GM18526 (cell line): ENCODE data around the gene DNM3.

Experiments used
- POLR2A ChIP-seq: IDR thresholded peaks from 3 replicates; pipeline ENCODE4 v1.6.1; 2011; ENCODE audit not compliant: insufficient read length; ENCODE audit errors: extremely low read depth

Gene DNM3

DNA sequence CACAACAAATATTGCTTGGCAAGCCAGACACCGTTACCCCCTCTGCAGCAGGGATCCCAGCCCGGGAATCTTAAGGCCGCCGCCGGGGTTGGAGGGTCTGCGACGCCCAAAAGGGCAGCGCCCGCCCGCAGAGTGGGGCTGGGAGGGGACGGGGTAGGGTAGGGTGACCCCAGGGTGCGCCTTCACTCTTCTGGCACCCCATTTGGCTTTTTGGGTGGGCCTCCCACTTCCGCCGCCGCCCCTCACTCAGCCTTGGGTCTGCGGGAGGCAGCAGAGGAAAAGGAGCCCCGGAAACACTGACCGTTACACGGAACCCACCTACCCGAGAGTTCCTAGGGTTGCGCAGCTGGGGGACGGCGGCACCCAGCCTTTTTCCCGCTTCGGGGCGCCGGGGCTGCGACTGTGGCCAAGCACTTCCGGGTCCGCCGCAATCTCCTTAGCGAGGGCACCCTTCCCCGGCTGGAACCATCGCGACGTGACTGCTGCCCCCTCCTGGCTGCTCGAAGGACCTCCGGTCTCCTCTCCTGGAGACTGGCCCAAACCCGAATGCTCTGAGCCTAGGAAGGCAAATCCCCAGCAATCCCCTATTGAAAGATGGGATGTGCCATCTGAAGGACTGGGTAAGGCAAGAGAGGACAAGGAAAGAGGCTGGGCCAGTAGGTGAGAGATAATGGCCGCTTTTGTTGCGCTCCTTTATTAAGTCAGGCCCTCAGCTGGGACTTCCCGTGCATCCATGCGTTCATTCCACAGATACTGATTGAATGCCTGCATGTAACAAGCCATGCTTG is 602.6 kb downstream of the DNM3 start, which contains the start of gene PIGC:
Gene PIGC, minus strand, starts transcription at position 404 of the 788 bp plus-strand sequence. CDS start 1,447 bp downstream, outside the sequence.
- peak; percentile 64 for TF ChIP-seq POLR2A

DNA sequence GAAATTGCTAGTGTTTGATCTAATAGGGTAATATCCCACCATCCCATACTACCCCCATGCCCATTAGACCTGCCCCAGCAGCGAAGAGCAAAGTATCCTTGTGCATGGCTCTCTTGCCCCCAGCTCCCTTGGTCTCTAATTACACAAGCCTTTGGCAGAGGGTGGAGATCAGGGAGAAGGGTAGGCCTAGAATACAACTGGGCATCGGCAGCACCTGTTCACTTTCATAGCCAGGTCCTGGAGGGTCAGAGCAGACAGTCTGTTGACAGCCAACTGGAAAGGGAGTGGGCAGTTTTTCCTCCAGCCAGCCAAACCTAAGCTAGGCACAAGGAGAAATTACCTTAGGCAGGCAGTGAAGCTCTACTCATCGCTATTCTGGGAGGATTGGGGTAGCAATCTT is 605.2 kb downstream of the DNM3 start:
- TF ChIP-seq POLR2A, result no peak

DNA sequence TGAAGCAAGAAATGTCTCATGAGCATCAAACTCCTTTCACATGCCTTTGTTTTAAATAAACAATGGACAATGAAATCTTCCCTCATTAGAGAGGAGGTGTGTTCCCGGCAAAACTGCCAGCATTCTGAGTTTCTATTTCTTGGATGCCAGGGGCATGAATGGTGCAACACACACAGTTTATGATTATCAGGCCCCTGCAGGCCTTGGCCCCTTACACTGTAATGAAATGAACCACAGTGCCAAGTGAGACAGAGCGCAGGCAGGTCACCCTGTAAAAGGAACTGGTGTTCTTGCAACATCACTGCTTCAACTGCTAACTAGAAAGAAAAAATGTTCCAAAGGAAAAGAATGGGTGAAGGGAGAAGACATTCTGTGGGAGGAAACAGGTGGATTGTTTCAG is 606.3 kb downstream of the DNM3 start:
- TF ChIP-seq POLR2A, result no peak

DNA sequence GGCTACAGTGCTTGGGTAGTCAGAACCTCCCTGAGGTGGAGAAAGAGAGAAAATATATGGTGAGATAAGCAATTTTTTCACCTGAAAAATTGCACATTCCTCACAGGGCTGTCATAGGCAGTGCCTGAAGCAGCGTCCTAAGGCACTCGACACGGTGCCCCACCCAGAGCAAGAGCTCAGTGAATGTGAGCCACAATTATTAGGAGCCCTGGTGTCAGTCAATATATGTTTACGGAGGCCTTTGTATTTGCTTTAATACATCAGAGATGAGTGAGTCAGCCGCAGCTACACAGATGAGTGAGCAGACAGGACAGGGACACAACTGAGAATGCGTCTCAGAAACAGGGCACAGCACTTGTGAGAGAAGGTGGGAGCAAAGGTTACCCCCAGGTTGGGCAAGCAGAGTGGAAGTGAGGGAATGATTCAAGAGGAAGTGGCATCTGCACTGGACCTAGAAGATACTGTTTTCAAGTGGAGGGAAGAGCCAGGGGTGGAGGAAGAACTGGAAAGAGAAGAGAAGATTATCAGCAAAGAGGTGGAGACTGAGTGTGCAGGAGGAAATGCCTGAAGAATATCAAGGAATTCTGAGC is 607.8 kb downstream of the DNM3 start:
- no peak for TF ChIP-seq POLR2A

DNA sequence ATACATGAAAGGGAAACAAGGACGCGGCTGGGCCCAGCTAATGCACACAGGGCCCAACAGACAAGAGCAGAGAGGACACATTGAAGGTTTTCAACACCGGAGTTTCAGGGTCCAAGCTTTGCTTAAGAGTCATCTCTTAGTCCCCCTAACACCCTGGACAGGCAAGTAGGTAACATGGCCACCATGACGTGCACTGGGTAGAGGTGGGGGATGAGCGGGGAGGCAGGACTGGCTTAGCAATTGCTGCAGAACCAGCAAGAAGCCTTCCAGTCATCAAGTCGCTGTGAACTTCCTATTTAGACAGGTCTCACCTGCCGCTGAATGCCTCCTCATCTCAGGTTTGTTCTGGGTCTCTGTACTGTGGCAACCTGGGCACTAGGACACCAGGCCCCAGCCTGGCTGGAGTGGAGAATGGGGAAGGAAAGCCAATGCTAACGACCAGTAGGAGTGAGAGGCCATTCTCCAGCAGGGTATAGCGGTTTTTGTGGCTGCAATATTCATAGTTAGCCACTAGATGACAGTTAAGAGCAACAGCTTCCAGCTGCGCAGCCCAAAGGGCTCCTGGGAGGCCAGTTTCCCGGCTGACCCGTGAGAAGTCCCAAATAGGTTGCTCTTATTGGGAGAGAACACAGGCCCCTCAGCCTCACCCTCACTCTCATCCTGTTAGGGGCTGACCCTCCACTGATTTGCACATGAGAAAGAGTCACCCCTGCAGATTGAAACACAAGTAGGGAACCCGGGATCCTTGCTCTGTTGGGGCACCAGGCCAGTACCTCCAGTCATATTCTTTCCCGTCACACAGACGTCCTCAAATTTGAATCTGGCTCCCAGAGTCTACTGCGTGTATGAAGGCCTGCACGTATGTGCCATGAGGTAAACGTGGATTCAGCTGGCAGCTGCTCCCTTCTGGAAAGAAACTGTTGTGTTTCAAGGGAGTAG is 608.6 kb downstream of the DNM3 start:
- TF ChIP-seq POLR2A, result no peak

DNA sequence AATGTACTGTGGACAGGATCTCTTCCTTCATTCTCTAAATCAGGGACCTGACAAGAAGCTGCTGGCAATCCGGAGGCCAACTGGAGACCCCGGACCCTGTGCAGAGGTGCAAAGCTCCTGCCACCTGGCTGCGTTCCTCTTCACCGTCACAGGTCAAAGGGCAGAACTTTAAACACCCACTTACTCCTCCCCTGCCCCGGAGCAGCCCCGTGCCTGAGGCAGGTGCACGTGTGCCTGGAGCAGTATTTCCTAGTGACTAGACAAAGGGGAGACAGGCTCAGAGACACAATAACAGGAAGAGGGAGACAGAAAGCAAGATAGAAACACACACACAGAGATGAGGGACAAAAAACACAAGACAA is 609.2 kb downstream of the DNM3 start:
- TF ChIP-seq POLR2A, result no peak

DNA sequence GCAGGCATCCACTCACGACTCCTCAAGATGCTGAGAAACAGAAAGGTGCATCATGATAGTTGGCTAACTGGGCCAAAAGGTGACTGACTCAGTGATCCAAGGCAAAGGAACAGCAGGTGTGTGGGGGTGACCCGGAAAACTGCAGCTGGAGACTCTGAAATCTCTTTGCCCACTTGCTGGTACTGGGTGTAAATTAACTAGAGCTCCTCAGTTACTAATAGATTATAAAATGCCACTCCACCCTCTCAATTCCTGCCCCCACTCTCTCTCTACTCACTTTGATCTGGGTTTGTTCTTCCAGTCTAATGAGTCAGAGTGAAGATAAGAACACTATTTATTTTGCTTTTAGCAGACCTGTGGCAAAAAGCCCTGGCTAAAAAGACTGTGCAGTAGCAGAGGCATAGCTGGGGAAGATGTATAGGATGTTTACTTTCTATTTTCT is 609.7 kb downstream of the DNM3 start:
- no peak for TF ChIP-seq POLR2A

DNA sequence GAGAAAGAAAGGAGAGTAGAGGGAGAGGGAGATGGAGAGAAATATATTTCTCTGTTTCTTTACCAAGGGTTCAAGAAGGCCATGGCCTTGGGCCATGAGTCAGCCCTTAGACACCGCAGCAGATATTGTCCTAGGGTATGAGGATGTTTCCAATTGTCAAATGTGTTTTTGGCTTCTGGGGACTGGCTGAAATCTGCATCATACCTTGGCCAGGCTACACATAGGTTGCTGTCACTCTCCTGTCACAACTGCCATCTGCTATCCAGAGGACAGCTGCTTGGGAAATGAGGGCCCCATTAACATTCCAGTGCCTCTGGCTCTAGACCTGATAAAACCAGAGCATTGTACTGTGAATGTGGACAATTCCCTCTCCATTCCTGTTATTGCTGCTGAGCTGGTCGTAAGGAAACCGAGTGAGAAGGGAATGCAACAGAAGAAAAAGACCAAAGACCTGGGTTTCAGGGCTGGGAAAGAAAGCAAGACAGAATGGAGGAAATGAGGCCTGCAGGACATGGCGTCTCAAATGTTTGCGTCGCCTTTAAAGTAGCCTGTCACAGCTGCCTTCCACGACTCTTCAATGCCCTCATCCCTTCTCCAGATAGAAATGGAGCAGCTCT is 611.3 kb downstream of the DNM3 start:
- TF ChIP-seq POLR2A, result no peak

DNA sequence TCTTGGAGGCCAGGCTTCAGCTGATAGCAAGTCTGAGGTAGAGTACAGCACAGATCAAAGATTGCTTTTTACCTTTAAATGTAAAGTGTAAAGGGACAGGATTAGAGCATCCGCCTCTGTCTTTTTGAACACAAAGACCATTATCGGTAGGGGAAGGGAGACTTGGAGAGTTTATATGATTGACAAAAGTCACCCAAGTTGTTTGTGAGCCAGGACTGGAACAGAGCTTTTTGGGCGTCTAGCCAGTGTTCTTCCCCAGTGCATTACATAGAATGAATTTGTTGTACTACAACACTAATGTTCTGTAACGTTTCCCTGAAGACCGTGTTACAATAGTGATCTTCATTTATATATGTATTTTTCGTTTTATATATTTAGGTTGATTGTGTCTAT is 611.9 kb downstream of the DNM3 start:
- no peak for TF ChIP-seq POLR2A

DNA sequence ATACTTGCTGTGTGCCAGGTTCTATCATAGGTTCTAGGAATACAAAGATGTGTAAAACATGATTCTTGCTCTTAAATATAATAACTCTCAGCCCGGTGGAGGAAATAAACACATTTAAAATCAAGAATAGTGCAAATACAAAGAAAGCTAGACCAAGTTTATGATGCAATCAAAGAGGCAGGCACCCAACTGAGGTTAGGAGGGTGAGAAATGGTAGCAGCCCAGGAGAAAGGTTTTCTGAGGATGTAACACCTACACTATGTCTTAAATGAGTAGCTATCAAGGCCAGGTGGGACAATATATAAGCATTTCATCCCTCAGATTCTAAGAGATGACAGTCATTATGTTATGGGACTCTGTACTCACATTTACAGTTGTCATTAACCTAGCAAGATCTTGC is 612.3 kb downstream of the DNM3 start:
- no peak for TF ChIP-seq POLR2A

DNA sequence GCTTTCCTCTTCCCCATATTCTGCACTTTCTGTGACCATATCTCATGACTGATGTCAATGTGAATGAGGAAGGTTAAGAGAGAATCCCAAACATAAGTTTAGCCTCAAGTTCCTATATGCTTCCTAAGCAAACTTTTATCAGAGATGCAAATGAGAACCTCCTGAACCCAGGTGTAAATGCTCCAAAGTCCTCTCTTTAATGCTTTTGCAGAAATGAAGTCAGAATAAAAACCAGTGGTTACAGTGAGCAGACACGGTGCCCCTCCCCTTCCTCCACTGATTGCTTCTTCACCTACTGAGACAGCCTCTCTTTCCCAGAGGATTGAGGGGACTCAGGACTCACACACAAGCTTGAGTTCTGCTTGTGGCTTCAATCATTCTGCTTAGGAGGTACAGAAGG is 614.2 kb downstream of the DNM3 start:
- TF ChIP-seq POLR2A, result no peak

DNA sequence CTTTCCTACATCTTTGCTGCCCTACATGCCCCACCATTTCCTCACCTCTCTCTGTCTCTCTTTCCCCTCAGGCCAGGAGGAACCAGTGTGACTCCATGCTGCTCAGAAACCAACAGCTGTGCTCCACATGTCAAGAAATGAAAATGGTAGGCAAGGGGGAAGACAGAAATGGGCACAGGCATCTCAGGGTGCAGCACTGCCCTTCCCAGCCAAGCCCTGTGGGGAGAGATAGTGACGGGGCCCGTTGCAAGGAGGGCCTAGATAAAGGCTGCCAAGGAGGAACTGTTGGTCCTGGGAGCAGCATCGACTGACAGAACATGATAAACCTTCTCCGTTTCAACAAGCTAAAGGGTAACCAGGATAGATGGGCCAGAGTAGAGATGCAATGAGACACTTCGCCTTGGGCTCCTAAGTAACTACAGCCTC is 615.1 kb downstream of the DNM3 start:
- TF ChIP-seq POLR2A, result no peak

DNA sequence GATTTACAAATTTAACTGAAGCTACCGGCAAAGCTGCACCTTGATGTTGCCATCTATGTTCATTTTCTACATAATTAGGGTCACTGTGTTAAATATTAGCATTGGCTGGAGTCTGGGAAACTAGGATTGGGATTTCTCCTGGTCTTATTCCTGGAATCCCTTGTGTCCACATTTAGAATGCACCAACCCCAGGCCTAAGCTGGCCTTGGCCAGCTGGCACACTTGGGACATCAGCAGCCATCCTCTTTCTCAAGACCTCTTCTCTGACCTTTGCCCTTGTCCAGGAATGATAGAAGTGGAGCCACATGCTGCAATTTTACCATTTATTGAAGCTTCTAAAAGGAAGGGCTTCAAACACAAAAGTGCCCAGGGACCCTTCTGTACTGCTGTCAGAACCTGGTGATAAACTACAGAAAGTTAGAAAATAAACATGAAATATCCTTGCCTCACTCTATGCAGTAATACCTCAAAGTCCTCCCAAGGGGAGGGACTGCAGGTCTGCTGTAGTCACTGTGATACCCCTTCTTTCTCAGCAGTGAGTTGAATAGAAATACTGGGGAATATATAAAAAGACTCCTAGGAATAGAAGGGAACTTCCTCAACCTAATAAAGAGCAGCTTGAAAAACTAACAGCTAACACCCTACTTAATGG is 616.3 kb downstream of the DNM3 start:
- TF ChIP-seq POLR2A, result no peak

DNA sequence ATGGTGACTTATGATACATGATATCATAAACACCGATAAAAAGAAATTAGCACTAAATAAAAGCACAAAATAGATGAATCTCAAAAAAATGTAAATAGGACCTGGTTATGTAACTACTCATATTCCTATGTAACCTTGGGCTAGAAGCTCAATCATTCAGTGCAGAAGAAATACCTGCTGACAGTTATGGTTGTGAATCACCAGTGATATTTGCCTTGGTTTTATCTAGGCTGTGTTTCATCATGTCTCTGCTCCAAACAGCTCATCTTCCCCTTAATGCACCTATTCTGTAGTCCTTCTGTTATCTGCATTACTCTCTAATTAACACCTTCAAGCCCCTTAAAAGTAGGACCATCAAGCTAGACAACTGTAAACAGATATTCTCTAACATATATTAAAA is 618.9 kb downstream of the DNM3 start:
- no peak for TF ChIP-seq POLR2A

DNA sequence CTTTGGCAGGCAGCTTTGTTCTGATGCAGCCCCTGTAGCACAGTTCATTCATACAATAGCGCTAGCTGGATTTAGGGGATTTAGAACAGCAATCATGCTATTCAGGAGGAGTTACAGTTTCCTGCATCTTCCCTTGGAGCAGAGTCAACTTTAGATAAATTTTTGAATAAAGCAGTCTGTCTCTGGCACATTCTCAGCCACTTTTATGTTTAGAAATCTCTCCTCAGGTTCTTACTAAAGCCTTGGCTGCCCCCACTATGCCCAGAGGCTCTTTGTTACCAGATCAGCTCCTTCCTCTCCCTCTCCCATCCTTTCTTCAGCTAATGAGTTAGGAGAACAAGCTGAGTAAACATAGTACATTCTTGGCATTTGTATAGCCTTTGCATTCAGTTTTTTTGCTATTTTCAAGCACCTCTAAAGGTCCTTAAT is 619.6 kb downstream of the DNM3 start:
- no peak for TF ChIP-seq POLR2A
